SK-N-SH treated with all-trans-retinoic acid at 6 μM for 48 hours (cell line): ENCODE data around the gene DUSP12.

Source experiments
- ATAC-seq: fragments of 200-7000 bp; cut with Tn5 transposase; 3 replicates; pipeline ENCODE4 v1.9.1; 2020; ENCODE audit warnings: mild to moderate bottlenecking, moderate library complexity
- ARNTL ChIP-seq: fragments of 450-650 bp; formaldehyde crosslinking; IDR thresholded peaks from 2 replicates; pipeline ENCODE4 v1.5.0; 2020; ENCODE audit warnings: low read depth, mild to moderate bottlenecking, moderate library complexity, borderline replicate concordance
- BACH2 ChIP-seq: fragments of 250-450 bp; sonication (Bioruptor Pico); IDR thresholded peaks from 2 replicates; pipeline ENCODE4 v1.9.0; 2021; ENCODE audit warnings: mild to moderate bottlenecking, borderline replicate concordance
- CSRNP3 ChIP-seq: fragments of 250-450 bp; sonication (Bioruptor Pico); IDR thresholded peaks from 2 replicates; pipeline ENCODE4 v1.5.1; 2021; ENCODE audit warnings: mild to moderate bottlenecking, moderate library complexity
- GLIS3 ChIP-seq: fragments of 250-450 bp; sonication (Bioruptor Pico); IDR thresholded peaks from 2 replicates; pipeline ENCODE4 v1.5.0; 2020; ENCODE audit warnings: mild to moderate bottlenecking, moderate library complexity
- PATZ1 ChIP-seq: fragments of 250-450 bp; sonication (Bioruptor Pico); IDR thresholded peaks from 2 replicates; pipeline ENCODE4 v1.8.0; 2020; ENCODE audit warnings: mild to moderate bottlenecking, moderate library complexity, borderline replicate concordance
- POU6F1 ChIP-seq: fragments of 250-450 bp; sonication (Bioruptor Pico); IDR thresholded peaks from 2 replicates; pipeline ENCODE4 v1.8.0; 2021; ENCODE audit warnings: low read depth, mild to moderate bottlenecking, moderate library complexity, borderline replicate concordance
- PPARA ChIP-seq: fragments of 250-450 bp; sonication (Bioruptor Pico); IDR thresholded peaks from 2 replicates; pipeline ENCODE4 v1.5.0; 2020; ENCODE audit warnings: mild to moderate bottlenecking, borderline replicate concordance
- RARB ChIP-seq: fragments of 250-450 bp; sonication (Bioruptor Pico); IDR thresholded peaks from 2 replicates; pipeline ENCODE4 v1.8.0; 2021; ENCODE audit warnings: mild to moderate bottlenecking, moderate library complexity
- TCF4 ChIP-seq: fragments of 250-450 bp; sonication (Bioruptor Pico); IDR thresholded peaks from 2 replicates; pipeline ENCODE4 v1.8.0; 2021; ENCODE audit warnings: mild to moderate bottlenecking, moderate library complexity, borderline replicate concordance
- TOX ChIP-seq: fragments of 250-450 bp; sonication (Bioruptor Pico); IDR thresholded peaks from 2 replicates; pipeline ENCODE4 v1.8.0; 2021; ENCODE audit warnings: mild to moderate bottlenecking, moderate library complexity, borderline replicate concordance
- ZC3H10 ChIP-seq: fragments of 250-450 bp; sonication (Bioruptor Pico); IDR thresholded peaks from 2 replicates; pipeline ENCODE4 v1.5.1; 2021; ENCODE audit warnings: mild to moderate bottlenecking, moderate library complexity
- ZNF70 ChIP-seq: fragments of 450-650 bp; formaldehyde crosslinking; IDR thresholded peaks from 2 replicates; pipeline ENCODE4 v1.5.0; 2020; ENCODE audit warnings: mild to moderate bottlenecking, moderate library complexity
- ZNF8 ChIP-seq: fragments of 450-650 bp; formaldehyde crosslinking; IDR thresholded peaks from 2 replicates; pipeline ENCODE4 v1.5.0; 2020; ENCODE audit warnings: mild to moderate bottlenecking, moderate library complexity

Gene DUSP12

GRCh38 chr1:161803181-161803580 lies 53.6 kb downstream of the DUSP12 start:
- TF ChIP-seq TCF4 (CRISPR knock-in tag) (no peak), CSRNP3 (no peak), PPARA (CRISPR knock-in tag) (no peak), GLIS3 (CRISPR knock-in tag) (no peak), BACH2 (CRISPR knock-in tag) (no peak), RARB (CRISPR knock-in tag) (no peak), ZNF70 (no peak)
- no peak for ATAC-seq

GRCh38 chr1:161805399-161806197 lies 56.0 kb downstream of the DUSP12 start:
- TF ChIP-seq TCF4 (CRISPR knock-in tag) (no peak), TOX (CRISPR knock-in tag) (no peak), POU6F1 (no peak), ZC3H10 (CRISPR knock-in tag) (no peak), PATZ1 (no peak), ZNF8 (CRISPR knock-in tag) (no peak), ARNTL (CRISPR knock-in tag) (no peak), PPARA (CRISPR knock-in tag) (no peak)
- ATAC-seq: peak; percentile 96
